ENCODE measurements around the gene CRTC3.

DNA sequence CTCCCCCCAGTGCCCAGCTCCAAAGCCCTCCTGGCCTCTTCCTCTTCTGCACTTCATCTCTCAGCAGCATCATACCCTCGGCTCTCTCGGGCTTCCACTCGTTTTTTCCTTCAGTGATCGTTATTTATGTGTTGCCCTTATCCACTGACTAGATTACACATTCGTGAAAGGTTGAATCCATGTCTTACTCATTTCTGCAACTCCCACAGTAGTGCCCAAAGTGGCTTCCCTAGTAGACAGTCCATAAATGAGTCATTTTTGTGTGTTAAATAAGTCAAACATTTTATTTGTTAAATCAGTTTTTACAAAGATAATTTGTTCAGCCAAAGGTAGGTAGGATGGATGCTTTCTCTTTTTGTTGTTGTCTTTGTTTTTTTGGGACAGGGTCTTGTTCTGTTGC lies 87.4 kb downstream of the CRTC3 start:
- TF ChIP-seq, protein P1, sequence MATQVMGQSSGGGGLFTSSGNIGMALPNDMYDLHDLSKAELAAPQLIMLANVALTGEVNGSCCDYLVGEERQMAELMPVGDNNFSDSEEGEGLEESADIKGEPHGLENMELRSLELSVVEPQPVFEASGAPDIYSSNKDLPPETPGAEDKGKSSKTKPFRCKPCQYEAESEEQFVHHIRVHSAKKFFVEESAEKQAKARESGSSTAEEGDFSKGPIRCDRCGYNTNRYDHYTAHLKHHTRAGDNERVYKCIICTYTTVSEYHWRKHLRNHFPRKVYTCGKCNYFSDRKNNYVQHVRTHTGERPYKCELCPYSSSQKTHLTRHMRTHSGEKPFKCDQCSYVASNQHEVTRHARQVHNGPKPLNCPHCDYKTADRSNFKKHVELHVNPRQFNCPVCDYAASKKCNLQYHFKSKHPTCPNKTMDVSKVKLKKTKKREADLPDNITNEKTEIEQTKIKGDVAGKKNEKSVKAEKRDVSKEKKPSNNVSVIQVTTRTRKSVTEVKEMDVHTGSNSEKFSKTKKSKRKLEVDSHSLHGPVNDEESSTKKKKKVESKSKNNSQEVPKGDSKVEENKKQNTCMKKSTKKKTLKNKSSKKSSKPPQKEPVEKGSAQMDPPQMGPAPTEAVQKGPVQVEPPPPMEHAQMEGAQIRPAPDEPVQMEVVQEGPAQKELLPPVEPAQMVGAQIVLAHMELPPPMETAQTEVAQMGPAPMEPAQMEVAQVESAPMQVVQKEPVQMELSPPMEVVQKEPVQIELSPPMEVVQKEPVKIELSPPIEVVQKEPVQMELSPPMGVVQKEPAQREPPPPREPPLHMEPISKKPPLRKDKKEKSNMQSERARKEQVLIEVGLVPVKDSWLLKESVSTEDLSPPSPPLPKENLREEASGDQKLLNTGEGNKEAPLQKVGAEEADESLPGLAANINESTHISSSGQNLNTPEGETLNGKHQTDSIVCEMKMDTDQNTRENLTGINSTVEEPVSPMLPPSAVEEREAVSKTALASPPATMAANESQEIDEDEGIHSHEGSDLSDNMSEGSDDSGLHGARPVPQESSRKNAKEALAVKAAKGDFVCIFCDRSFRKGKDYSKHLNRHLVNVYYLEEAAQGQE (IDR thresholded peaks at IDR 0.05; ENCODE audit: insufficient read depth in 1 of 2, low read depth in 2 of 2, low read length in 2 of 2), result no peak
- TF ChIP-seq SIN3A (IDR thresholded peaks at IDR 0.05; ENCODE audit: borderline replicate concordance, insufficient read depth, low read length) (no peak), POLR2AphosphoS5 (IDR thresholded peaks at IDR 0.05; ENCODE audit: low read depth, low read length) (no peak), TAF1 (IDR thresholded peaks at IDR 0.05; ENCODE audit: borderline replicate concordance, insufficient read depth, low read length) (no peak), FOXP2 (optimal IDR thresholded peaks at IDR 0.05; ENCODE audit: borderline replicate concordance, extremely low read depth, extremely low read length, insufficient read depth) (no peak)

Data from PFSK-1 (cell line).